HG03060 (cell line): Measurements from ENCODE around the gene CACNG4.

ENCODE experiments used
- ATAC-seq: cut with Tn5 transposase; IDR thresholded peaks from one replicate; pipeline ENCODE4 v1.9.1; 2021; ENCODE audit warnings: low read depth, moderate number of reproducible peaks; ENCODE audit not compliant: unreplicated experiment

CACNG4 gene

DNA sequence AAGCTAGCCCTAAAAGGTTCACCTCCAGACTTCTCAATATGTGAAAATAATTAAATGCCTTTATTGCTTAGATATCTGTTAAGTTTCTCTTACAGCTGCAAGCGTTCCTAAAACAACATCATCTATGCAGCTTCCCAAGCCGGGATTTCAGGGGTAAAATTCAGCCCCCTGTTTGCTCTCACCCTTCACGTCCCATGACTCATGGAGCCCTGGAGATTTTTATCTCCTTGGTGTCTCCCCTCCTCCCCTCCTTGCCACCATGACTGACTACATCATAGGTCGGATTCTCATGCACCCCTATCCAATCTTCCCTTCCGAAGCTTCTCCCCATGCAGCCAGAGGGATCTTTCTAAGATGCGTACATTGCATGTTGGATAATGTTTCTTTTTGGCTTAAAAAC is 21.0 kb upstream of the CACNG4 start:
- no peak for ATAC-seq

- no peak for ATAC-seq
These were observed 20.0 kb upstream of the CACNG4 start for GRCh38 chr17:66944351-66945146.

DNA sequence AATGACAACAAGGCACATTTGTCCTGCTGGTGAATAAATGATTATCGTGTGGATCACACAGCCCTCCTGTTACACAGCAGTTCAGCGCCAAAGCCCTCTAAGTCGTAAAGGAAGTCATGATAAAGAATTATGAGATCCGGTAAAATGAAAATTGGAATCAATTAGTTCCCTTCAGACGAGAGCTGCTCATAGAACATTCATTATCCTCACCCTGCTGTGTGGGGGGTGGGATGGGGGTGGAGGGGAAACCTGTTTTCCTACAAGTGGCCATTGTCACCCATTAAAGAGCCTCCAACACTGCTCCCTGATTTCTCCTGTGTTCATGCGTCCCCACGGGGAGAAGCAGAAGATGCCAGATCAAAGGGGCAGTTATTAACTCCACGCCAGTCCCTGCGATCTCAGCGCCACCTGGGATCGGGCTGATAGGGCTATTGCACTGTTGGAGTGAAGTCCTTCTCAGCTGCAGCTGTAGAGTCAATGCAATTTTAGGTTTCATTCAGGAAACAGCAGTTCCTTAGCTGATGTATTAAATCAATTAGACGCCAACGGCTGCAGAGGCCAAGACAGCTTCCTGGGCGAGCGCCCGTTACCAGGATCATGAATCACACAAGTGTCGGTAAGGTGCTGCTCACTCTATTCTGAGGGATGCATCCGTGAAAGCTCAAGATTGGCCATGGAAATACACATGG is 19.2 kb upstream of the CACNG4 start:
- no peak for ATAC-seq

DNA sequence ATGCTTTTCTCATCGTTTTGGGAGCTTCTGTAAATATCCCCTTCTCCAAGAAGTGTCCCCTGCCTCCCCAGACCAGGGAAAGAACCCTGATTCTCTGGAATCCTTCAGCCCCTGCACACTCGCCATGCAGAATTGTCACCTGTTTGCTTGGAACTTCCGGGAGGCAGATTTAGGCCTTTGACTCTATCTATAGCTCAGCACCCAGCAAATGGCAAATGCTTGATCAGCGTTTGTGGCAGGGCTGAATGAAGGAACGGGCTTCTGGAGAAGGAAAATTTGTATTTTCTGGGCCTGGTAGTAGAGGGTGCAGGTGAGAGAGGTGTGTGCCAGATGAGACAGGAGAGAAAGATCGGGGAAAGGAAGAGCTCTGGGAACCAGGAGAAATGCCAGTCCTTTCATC is 18.3 kb upstream of the CACNG4 start:
- ATAC-seq = no peak

DNA sequence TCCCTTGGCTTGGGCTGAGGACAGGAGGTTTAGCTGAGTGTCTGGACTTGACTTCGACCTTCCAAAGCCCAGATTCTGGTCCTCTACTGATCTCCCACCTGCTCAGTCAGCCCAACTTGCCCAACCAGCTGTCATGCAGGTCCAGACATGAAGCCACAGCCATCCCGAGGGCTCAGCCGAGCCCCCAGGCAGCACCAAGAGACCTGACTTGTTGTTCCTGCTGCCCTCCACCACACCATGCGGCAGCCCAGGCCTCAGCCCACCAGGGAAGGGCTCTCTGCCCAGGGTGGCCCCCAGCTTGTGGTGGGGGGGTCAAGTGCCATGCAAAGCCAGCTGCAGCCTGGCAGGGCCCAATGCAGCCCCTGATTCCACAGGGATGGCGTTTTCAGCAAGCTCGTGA is 17.2 kb upstream of the CACNG4 start:
- no peak for ATAC-seq

DNA sequence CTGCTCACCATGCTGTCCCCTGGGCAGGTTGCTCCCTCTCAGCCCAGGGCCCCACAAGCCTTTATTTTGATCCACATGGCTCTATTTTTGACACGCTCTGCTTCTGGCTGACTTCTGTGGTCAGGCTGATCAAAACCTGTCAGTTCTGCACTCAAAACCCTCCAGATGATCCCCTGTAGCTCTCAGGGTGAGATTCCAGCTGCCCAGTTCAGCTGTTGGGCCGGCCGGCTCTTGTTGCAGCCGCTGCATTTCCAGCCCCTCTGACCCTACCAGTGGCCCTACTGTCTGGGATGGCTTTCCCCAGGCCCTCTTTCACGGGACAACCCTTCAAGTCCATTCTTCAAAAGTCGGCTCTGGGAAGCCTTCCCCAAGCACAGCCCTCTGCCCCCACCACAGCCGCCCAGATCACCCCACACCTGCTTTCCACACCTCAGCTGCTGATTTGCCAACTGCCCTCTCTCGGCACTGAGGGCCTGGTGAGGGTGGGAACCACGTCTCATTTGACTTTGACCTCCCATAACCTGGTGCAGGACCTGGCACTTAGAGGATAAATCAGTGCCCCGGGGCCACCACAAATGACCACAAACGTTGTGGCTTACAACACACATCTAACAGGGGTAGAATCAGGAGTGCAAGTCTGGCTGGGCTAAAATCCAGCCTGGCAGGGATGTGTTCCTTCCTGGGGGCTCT is 16.3 kb upstream of the CACNG4 start:
- ATAC-seq = no peak

- no peak for ATAC-seq
These were observed 15.0 kb upstream of the CACNG4 start for GRCh38 chr17:66949501-66949900.

- ATAC-seq = no peak
These were observed 14.2 kb upstream of the CACNG4 start for GRCh38 chr17:66950325-66950724.

GRCh38 chr17:66950886-66951604 is 13.5 kb upstream of the CACNG4 start:
- no peak for ATAC-seq

DNA sequence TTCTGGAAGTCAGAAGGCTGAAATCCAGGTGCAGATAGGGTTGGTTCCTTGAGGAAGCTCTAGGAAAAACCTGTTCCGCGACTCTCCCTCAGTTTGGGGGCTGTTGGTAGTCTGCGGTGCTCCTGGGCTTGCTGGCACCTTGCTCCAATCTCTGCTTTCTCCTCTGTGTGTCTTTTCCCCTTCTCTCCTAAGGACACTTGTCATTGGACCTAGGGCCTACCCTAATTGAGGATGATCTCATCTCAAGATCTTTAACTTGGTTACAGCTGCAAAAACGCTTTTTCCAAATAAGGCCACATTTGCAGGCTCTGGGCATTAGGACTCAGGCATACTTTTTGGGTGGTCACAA is 12.9 kb upstream of the CACNG4 start:
- no peak for ATAC-seq

DNA sequence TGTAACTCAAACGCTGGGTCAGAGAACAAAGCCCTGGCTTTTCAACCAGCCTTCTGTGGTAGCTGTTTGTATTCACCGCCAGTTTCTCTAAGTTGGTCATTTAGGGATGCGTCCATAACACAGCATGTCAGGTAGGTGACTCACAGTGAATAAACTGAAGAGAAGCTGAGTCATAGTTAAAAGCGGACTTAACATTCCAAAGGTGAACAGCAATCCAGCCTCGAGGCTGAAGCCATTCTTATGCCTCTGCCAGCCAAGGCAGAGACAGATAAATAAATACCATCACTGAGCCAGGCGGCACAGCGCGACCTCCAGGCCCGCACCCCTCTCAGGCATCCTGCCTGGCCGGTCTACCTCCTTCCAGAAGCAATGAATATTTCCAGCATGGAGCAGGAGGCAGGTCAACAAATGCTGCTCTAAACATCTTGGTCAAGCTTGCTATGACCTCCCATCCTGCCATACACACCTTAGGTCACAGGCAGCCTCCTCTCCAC is 12.4 kb upstream of the CACNG4 start:
- ATAC-seq = no peak

DNA sequence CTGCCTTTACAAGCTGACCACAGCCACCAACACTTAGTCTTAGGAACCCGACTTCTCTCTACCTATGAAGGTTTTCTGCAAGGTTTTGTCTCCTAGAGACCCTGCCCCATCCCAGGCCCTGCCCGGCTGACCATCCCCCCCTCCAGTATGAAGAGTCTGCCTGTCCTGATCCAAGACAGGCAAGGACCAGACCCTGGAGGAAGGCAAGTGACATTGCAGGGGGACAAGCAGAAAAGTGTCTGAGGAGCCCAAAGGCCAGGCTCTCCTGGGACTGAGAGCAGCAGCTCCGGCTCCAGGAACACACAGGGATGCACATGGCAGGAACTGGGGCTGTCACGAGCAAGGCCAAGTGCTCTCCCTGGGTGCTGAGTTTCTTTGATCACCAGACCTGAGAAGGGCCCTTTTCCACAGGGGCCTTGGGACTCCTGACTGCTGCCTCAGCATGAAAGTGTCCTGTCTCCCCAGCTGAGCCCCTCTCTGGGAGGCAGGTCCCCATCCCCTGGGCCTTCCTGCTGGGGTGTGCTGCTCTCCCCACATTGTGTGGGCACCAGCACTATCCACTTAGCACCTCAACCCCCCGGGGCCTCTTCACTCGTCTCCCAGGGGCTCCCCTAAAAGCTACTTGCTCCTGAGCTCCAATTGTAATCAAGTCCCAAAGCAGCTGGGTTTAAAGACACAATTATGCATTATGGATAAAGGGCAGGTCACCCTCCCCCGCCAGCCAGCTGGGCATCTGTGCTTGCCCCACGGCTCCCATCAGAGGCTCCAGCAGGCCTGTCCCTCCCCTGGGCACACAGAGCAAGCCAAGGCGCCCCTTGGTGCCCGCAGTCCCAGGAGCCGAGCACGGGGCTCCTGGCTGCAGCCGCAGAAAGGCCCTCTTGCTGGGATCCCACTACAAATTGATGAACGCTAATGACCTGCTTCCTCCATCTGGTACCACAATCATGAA is 11.6 kb upstream of the CACNG4 start:
- no peak for ATAC-seq

DNA sequence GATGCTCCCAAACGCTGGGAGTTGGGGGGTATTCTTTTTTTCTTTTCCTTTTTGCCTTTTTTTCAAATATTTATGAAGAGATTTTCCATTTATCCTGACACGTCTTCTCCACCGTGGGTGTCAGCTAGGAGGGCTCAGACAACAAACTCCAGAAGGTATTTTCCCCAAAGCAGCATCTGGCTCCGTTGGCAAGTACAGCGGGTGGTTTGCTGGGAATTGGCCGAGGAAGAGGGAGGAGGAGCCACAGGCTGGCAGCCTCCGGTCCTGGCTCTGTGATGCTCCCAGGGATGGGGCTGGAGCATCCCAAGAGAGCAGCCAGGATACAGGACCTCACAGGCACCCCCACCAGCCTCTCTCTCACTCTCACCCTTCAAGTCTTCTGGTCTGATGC is 10.9 kb upstream of the CACNG4 start:
- ATAC-seq = no peak

- ATAC-seq = no peak
These were observed 9.9 kb upstream of the CACNG4 start for GRCh38 chr17:66954632-66955031.

DNA sequence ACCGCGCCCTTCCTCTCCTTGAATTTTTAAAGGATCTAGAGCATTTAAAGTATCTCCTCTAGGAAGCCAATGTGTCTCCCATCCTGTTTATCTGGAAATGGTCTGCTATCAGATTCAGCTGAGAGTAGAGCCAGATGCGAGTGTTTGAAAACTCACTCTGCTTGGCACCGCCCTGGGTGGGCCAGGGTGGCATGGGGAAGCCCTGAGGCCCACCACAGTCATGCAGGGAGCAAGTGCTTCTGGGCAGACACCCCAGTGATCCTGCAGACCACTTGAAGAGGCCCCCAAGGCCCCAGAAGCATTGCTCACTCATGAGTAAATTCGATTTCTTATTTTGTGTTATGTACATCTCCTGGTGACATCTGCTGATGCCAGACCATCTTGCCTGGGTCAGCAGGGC is 8.7 kb upstream of the CACNG4 start:
- ATAC-seq = no peak

GRCh38 chr17:66956941-66957340 is 7.6 kb upstream of the CACNG4 start:
- no peak for ATAC-seq

DNA sequence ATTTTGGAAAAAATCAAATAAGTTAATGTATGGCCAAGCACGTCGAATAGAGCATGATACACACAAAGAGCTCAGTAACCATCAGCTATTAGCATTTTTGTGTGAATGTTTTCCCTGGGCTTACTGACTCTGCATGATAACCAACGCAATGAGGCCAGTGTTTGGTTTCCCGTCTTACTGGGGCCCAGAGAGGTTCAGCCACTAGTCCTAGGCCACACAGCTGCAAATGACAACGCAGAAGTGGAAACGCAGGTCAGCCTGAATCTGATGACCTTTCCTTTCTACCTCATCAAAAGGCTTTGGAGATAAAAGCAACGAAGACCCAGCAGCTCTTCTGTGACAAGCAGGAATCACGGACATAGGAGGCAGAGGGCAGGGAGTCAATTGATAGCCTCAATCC is 7.2 kb upstream of the CACNG4 start:
- ATAC-seq = no peak

GRCh38 chr17:66957951-66958579 is 6.4 kb upstream of the CACNG4 start:
- ATAC-seq = no peak

DNA sequence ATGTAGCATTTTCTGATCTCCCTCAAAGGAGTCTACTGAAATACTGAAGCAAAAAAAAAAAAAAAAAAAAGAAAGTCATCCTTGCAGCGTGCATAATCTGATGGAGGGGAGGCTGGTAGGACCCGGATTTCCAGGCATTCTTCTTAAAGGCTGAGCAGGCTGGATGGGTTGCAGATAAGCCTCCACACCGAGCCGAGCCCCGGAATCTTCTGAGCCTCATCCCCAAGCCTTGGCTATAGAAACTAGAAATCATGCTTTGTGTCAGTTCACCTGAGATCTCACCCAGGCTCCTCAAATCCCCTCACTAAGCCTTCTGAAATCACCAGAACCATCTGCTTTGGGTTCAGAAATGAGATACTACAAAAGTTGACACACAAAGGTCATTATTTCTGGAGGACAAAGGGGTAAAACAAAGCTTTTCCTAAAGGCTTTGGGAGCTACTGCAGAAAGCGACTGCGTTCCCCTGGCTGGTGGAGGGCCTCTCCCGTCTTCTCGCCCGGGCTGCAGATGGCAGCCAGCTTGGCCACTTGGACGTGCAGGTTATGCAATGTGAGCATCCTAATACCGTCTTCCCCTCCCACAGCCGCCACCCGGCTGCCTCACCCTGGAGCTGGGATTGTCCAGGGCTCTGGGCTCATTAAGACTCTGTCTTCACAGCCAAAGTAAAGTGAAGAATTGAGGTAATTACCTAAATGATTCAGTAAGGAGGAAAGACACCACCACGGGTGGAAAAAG is 4.7 kb upstream of the CACNG4 start:
- no peak for ATAC-seq
